HG02852 (cell line): ENCODE data around the gene CHODL.

ENCODE experiments used
- ATAC-seq: cut with Tn5 transposase; IDR thresholded peaks from one replicate; pipeline ENCODE4 v1.9.1; 2021; ENCODE audit warnings: mild to moderate bottlenecking, moderate library complexity; ENCODE audit not compliant: unreplicated experiment

CHODL gene

GRCh38 chr21:18285379-18285778 lies 40.7 kb downstream of the CHODL start:
- no peak for ATAC-seq

- no peak for ATAC-seq
These were observed 45.2 kb downstream of the CHODL start for GRCh38 chr21:18289876-18290275.

GRCh38 chr21:18294100-18294499 lies 49.5 kb downstream of the CHODL start:
- ATAC-seq, result no peak

DNA sequence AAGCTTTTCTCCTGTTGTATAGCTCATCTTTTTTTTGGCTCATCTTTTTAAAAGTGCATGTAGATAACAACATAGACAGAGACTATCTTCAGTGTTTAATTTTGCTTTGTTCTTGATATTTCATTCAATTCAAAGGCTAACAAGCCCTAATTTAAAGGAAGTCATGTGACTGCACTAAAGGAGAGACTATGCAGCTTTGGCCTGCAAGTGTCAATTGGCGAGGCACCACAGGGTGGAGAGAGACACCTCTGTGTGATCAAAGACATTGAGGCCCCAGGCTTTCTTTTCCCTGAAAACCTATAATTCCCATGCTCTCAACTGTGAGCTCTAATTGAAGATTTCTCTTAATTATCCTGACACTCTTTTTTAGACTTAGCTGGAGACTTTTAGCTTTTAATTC lies 53.6 kb downstream of the CHODL start:
- no peak for ATAC-seq
